ENCODE results near the gene CENPN.

The CENPN gene

DNA sequence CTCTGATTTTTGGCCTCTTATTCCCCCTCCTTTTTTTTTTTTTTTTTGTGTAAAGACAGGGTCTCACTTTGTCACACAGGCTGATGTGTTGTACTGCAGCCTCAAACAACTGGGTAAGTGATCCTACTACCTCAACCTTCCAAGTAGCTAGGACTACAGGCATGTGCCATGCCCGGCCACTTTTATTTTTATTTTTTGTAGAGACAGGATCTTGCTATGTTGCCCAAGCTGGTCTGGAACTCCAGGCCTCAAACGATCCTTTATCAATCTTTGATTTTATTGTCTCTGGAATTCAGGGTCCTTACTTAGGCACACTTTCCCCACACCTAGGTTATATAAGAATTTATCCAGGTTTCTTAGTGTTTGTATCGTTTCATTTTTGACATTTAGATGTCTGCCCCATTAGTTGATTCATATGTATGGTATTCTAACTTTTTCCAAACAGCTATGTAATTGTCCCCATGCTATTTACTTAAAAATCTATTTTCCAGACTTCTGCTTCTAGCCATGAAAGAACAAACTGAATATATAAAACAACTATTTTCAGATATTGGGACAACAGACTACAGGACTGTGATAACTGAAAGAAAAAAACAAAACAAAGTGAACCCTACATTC, 14.2 kb upstream of the CENPN start:
- DNase-seq, result no peak

GRCh38 chr16:80993307-80993706, 13.7 kb upstream of the CENPN start:
- no peak for DNase-seq

DNA sequence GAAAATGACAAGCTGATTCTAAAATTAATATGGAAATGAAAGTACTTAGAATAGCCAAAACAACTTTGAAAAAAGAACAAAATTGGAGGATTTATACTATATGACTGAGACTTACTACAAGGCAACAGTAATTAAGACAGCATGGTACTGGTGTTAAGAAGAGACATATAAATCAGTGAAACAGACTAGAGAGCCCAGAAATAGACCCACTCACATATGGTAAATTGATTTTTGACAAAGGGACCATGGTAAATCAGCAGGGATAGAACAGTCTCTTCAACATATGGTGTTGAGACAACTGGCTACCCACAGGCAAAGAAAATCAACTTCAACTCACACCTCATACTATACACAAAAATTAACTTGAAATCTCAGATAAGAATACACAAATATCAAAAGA, 13.2 kb upstream of the CENPN start:
- DNase-seq, result no peak

DNA sequence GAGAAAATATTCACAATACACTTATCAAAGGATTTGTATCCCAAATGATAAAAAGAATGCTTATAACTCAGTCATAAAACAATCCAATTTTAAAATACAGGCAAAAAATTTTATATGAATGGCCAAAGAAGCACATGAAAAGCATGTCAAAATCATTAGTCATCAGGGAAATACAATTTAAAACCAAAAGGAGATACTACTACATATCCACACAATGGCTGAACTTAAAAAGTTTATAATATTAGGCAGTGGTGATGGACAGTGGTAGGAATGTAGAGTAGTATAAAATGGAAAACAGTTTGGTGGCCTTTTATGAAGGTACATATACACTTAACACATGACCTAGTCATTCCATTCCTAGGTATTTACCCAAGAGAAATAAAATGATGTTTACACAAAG, 12.6 kb upstream of the CENPN start:
- DNase-seq, result no peak

DNA sequence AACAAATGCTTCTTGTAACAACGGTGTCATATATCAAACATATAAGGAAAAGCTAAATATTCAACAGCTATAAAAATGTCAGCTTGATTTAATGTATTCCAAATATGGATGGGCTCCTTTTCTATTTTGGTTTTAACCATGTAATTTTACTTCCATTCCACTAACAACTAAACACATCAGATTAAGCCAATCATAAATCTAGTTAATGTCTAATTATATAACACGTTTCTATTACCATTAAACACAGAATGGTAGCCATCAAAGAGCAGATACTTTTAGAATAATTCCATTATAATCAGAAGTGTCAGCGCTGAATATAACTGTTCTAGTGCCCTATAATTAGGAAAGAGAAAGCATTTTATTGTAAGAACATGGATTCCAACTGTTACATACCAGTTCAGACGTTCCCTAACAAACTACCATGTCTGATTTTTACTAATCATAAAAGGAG, 10.3 kb upstream of the CENPN start:
- no peak for DNase-seq

- DNase-seq, result no peak
Observed at GRCh38 chr16:80997139-80997798, 9.7 kb upstream of the CENPN start.

- no peak for DNase-seq
Observed at GRCh38 chr16:80997964-80998620, 8.9 kb upstream of the CENPN start.

- no peak for DNase-seq
Observed at GRCh38 chr16:81000873-81001272, 6.1 kb upstream of the CENPN start.

GRCh38 chr16:81001330-81001729, 5.7 kb upstream of the CENPN start:
- no peak for DNase-seq

DNA sequence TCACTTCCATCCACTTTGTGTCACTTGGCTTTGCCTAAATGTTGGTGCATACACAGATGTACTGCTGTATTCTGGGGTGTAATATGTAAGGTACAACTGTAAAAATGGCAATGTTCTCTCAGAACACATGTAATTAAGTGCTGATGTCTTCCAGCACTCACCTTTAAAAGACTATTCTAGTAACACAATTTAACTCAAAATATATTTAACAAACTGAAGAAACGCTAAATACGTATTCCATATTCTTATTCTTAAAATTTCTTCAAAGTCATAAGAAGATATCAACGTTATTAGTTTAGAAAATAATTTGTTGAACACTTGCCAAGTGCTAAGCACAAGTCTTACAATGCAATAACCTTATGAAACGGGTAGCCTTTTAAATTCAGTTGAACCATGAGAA, 4.0 kb upstream of the CENPN start:
- DNase-seq, result no peak

DNA sequence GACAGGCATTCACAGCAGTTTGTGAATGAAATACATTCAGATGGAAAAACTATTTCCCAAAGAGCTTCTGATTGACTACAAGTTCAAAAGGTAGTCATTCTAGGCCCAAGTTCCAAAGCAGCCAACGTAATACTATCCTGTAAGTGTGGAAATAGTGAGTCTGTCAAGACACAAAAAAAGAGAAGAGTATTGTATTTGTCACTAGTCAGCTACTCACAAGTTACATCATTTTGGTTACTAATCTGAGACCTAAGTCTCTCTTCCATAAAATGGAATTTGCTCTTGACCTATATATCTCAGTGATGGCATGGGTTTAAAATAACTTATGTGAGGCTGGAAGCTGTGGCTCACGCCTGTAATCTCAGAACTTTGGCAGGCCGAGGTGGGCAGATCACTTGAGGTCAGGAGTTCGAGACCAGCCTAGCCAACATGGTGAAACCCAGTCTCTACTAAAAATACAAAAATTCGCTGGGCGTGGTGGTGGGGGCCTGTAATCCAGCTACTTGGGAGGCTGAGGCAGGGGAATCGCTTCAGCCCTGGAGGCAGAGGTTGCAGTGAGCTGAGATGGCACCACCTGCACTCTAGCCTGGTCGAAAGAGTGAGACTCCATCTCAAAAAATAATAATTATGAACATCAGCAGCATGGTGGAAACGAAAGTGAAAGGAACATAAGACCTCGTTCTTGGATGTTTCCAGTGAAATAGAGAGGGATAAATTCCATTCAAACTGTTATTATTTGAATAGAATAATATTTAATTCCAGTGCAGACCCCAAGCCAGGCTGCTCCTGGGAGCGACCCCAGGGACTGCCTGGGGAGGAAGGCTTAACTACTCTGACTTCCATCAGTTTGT, 3.2 kb upstream of the CENPN start:
- DNase-seq, result no peak

- DNase-seq, result peak; percentile 39 to 42
Observed at GRCh38 chr16:81004646-81005353, 2.2 kb upstream of the CENPN start.

DNA sequence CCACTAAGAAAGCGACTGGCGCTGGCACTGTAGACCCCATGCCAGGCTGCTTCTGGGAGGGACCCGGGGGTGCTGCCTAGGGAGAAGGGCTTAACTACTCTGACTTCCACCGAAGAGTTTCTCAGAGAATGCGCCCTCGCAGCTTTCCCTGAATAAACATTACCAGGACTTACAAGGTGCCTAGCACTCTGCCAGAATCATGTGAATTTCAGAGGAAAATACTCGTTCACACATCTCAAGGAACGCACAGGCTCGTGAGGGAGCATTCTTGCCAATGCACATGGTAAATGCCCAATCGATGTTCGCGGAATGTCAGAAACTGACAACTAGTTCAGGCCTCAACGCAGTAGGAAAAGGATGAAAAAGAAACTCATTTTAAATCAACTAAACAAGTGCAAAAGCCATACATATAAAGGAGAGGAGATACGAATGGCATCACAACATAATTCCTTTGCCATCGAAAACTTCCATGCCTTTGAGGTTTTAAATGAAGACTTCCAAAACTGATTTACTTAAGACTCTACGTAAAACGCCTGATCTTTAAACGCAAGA, 1.3 kb upstream of the CENPN start:
- DNase-seq, result no peak

- peak in 1 of 2 experiments; percentile 53 for DNase-seq
Observed at GRCh38 chr16:81006211-81006812, 702 bp upstream of the CENPN start.

GRCh38 chr16:81008505-81008789, 1.4 kb downstream of the CENPN start:
- DNase-seq, result no peak

DNA sequence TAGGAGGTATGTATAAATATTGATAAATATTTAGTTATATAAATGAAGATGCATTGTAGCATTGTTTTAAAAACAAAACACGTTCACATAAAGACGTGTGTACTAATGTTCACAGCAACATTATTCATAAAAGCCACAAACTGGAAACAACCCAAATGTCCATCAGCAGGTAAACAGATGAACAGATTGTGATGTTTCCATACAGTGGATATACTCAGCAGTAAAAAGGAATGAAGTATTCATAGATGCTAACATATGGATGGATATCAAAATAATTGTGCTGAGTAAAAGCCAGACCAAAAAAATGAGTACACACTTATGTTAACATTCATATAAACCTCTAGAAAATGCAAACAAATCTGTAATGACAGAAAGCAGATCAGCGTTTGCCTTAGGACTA, 6.0 kb downstream of the CENPN start:
- no peak for DNase-seq

- DNase-seq, result no peak
Observed at GRCh38 chr16:81014672-81015071, 7.7 kb downstream of the CENPN start.

GRCh38 chr16:81018496-81018895, 11.5 kb downstream of the CENPN start:
- no peak for DNase-seq

DNA sequence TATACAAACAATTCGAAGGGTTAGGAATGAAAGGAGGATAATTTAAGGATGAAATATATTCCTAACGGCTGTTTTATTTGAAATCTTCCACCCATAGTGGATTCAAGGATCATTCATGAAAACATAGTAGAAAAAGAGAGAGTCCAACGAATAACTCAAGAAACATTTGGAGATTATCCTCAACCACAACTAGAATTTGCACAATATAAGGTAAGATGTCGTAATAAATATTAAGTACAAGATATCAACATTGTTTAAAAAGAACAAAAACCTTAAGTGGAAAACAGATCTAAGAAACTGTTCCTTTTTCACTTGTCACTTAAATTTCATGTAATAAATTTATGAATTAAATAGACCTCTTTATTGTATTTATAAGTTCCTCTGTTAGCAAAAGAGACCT, 19.4 kb downstream of the CENPN start:
- no peak for DNase-seq

- DNase-seq, result no peak
Observed at GRCh38 chr16:81029930-81030604, 23.1 kb downstream of the CENPN start.

DNA sequence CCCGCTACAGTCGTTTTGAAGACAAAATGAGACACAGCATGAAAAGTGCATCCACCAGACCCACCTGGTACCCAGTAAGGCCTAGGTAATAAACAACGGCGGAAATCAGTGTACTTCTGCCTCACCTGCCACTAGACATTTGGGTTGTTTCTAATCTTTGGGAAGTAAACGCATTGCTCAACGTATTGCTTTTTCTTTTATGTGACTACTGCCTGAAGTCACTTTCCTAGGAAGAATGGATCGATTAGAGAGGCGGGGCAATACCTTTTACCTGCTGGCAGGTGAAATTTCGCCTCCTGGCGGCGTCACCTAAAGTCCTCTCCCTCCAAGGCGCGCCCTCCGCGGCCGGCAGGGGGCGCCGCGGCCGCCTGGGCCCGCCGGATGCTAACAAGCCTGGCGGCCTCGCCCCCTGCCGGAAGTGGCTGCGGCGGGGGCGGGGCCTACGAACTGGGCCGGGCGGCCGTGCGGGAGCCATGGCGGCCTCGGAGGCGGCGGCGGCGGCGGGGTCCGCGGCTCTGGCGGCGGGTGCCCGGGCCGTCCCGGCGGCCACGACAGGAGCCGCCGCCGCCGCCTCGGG, 28.5 kb downstream of the CENPN start, which contains the start of gene ATMIN:
TSS of gene ATMIN (plus strand) at position 445 of the 577 bp plus-strand sequence. CDS start at position 474, 29 bp downstream.
- peak; percentile 75 to 81 for DNase-seq

All from SHP77 (cell line).